Stimulated activated CD4-positive, alpha-beta T cell treated with anti-CD3 and anti-CD28 coated beads, TNF-alpha, amount 100 ng/mL, for 48 hours (primary cell): ENCODE measurements around the gene WFDC1.

ENCODE experiments used
- DNase-seq, 3 donors: peaks; one replicate each; pipeline ENCODE4 v3.0.0-alpha.2; 2020; ENCODE audit warnings: low read depth in 3 of 3

Gene WFDC1

GRCh38 chr16:84302111-84302954 lies 7.7 kb downstream of the WFDC1 start:
- no peak for DNase-seq

GRCh38 chr16:84303023-84303422 lies 8.3 kb downstream of the WFDC1 start:
- DNase-seq, result no peak

DNA sequence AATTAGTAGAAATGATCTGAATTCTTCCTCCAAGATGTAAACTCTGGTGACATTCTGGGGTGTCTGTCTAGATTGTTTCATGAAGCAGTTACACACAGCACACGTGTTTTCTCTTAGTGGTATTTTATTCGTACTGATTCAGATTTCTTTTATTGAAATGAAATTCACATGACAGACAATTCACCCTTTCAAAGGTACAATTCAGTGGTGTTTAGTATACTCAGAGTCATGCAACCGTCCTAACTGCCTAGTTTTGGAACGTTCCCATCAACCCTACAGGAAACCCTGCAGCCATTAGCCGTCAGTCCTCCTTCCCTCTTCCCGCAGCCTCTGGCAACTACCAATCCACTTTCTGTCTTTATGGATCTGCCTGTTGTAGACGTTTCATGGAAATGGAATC lies 8.8 kb downstream of the WFDC1 start:
- DNase-seq, result no peak

DNA sequence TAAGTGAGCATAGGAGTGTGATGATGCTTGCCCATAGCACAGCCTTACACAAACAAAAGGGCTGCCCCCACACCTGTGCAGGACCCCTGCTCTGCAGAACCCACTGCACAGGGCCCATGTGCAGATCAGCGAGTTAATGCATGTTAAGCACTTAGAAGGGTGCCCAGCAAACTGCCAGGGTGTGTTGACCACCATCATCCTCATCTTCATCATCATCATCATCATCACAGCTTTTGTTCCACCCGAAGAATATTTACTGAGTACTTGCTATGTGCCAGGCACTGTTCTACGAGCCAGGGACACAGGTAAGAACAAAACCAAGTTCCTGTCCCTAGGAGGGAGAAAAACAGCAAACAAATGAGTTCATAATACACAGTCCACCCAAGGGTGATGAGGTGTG lies 11.9 kb downstream of the WFDC1 start:
- no peak for DNase-seq

- no peak for DNase-seq
These were observed 12.7 kb downstream of the WFDC1 start for GRCh38 chr16:84307209-84307954.

- DNase-seq, result no peak
These were observed 13.4 kb downstream of the WFDC1 start for GRCh38 chr16:84308120-84308519.

GRCh38 chr16:84310642-84311041 lies 16.0 kb downstream of the WFDC1 start:
- no peak for DNase-seq

DNA sequence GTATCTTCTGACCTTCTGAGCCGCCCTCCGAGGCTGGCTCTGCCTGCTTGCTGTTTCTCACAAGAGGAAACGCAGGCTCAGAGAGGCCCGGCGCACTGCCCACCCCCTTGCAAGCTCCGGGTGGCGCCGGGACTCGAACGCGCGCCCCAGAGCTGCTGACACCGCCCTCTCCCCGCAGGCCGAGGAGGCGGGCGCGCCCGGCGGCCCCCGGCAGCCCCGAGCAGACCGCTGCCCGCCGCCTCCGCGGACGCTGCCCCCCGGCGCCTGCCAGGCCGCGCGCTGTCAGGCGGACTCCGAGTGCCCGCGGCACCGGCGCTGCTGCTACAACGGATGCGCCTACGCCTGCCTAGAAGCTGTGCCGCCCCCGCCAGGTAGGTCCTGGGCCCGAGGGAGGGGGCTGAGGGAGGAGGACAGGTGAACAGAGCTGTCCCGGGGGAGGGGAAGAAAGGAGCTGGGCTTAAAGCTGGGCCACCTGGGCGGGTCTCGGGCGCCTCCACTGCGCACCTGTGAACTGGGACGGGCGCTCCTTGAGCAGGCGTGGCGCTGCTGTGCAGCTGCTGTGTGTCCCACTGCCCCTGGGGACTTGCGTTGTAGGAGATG lies 18.2 kb downstream of the WFDC1 start:
- DNase-seq, result no peak

GRCh38 chr16:84313921-84314320 lies 19.2 kb downstream of the WFDC1 start:
- no peak for DNase-seq

DNA sequence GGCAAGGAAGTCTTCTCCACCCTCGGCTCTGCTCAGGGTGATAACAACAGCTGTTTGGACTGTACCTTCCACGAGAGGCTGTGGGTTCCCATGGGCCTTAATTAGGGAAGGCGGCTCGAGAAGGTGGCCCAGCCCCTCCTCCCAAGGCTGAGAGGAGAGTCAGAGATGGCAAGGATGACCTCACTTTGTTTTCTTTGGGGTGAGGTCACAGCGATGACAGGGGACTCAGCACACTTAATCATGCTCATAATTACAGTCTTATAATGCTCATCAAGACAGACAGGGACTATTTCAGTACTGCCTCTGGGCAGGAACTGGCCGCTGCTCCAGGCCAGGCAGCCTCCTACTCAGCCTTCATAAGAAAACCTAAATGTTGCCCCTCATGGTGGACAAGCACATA lies 19.7 kb downstream of the WFDC1 start:
- no peak for DNase-seq

DNA sequence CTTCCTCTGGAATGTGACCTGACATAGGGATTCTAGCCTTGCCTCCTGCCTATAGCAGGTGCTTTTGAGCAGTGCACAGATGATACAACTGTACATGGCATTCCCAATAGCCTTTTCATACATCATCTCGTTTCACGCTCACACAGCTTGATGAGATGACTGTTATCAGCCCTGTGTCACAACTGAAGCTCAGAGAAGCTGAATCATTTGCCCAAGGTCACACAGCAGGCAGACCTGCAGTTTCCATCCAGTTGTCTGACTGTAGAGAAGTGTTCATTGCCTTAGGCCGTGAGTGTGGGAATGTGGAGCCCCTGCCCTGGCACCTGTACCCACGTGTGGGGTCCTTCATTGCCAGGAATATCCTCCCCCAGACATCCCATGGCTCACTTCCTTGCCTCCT lies 20.1 kb downstream of the WFDC1 start:
- no peak for DNase-seq

DNA sequence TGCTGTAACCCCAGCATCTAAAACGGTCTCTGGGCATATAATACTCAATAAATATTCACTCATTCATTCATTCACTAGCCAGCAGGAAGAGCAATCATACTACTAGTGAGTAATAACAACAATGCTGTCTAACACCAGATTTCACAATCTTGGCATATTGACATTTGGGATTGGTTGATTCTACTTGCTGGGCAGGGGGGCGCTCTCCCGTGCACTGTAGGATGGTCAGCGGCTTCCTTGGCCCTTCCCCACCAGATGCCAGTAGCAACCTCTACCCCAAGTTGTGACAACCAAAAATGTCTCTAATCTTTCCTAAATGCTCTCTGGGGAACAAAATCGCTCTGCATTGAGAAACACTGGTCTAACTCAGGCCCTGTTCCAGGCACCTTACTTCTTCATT lies 20.7 kb downstream of the WFDC1 start:
- DNase-seq, result no peak

DNA sequence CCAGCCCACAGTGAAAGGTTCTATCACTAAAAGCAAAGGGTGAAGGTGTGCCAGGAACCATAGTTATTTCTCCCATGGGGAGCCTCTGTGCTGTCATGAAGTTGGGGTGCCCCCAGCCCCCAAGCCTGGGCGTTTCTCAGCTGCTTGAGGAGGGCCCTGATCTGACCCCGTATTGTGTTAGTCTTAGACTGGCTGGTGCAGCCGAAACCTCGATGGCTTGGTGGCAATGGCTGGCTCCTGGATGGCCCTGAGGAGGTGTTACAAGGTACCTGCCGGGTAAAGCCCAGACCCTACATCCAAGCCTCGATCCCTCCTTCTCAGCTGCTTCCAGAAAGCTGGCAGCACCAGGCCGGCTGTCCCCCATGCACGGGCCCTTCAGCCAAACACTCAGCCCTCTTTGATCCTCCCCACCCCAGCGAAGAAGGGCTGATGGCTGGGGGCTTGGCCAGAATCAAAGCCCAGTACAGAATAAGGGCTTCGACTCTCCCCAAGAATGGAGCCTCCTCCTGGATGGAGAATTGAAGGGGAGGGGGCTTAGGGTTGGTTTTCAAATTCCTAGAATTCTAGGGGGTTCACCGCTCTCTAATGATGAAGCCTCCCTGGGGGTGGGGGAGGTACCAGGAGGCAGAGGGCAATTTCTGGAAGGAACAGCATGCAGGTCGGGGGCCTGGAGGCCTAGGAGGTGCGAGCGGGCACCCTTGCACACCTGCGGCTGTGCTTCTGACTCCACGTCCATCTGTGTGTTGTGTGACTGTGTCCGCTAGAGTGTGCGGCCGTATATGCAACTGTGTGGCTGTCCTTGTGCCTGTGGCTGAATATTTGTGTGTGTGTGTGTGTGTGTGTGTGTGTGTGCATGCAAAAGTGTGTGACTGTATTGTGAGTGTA lies 23.7 kb downstream of the WFDC1 start:
- no peak for DNase-seq

DNA sequence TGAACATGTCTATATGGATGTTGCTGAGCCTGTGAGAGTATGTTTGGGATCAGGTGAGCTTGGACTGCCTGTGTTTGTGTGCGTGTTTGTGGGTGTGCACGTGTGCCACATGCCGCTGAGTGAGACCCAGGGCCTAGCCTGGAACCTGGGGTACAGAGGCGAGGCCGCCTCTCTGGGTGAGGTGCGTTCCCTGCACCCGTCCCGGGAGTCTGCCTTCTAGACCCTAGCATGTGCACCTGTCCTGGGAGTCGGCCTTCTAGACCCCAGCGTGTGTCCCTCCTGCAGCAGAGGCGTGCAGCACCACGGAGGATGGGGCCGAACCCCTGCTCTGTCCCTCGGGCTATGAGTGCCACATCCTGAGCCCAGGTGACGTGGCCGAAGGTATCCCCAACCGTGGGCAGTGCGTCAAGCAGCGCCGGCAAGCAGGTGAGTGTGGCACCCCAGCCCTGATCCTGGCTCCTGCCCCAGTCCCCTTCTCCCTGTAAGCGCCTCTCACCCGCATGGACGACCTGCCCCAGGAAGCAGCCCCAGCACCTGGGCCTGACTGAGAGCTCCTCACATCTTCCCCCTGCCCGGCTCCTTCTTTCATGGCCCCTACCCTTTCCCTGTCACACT lies 24.6 kb downstream of the WFDC1 start:
- DNase-seq, result no peak

- no peak for DNase-seq
These were observed 25.8 kb downstream of the WFDC1 start for GRCh38 chr16:84320511-84320910.

- DNase-seq, result no peak
These were observed 27.3 kb downstream of the WFDC1 start for GRCh38 chr16:84321932-84322331.

DNA sequence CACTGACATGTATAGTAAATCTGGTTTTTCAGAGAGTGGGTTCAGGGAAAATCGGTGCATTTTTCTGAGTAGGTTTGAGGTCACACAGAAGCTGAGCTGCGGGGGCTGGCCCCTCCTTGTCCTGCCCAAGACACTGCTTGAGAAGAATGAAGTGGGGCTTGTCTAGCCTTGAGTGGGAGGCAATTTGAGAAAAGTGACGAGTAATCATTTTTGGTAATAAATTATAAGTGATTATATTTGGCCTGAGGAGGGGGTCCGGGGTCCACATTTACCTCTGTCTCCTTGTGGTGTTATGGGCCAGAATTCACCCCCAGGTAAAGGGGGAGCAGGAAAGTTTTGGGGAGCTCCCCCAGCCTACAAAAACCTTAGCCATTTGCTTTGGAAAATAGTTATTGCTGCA lies 28.1 kb downstream of the WFDC1 start:
- no peak for DNase-seq

DNA sequence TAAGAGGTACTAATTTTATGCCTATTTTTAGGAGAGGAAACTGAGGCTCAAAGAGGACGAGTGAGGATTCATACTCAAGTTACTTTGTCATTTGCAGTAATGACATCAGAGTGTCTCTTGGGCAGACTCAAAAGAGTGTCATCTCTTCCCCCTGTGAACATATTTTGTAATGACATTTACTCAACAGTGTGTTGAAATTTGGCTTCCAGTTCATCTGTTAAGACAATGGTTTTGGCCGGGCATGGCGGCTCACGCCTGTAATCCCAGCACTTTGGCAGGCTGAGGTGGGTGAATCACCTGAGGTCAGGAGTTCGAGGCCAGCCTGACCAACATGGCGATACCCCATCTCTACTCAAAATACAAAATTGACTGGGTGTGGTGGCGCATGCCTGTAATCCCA lies 28.9 kb downstream of the WFDC1 start:
- no peak for DNase-seq

DNA sequence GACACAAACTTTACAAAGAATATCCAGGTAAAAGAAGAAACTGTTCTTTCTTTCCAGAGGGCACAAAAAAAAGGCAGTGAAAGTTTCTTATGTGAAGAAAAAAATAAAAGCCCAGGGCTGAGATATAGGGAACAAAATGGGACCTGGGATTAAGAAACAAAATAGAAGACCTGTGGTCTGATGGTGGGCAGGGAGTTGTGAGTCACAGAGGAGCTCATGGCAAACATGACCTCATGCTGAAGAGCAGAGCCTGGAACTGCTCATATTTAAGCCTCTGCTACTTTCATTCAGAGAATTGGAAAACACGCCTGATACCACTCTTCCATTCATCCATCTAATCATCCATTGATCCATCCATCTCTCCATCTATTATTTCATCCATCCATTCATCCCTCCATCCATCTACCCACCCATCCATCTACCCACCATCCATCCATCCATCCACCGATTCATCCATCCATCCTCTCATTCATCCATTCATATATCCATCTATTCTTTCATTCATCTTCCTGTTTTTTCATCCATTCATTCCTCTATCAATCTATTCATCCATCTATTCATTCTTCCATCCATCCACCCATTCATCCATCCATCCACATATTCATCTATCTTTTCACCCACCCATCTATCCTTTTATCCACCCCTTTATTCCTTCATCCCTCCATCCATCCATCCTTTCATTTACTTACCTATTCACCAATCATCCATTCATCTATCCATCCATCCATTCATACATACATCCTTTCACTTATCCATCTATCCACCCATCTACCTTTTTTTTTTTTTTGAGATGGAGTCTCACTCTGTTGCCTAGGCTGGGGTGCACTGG lies 30.0 kb downstream of the WFDC1 start:
- DNase-seq, result no peak

- no peak for DNase-seq
These were observed 31.9 kb downstream of the WFDC1 start for GRCh38 chr16:84326545-84326944.
